Transverse colon (tissue), 3 donors: Measurements from ENCODE around the gene TMTC2.

Source experiments
- CTCF ChIP-seq, 5 experiments: fragments of 200-600 bp in 3 of 5; fragments of 450-650 bp in 2 of 5; sonication (generic) in 3 of 5; IDR thresholded peaks; 1 replicate in 2 of 5; 2 replicates in 3 of 5; pipeline ENCODE4 v1.5.1; 2016 to 2017; ENCODE audit warnings: antibody characterized with exemption in 5 of 5, inconsistent platforms in 3 of 5, mild to moderate bottlenecking in 2 of 5, moderate library complexity in 1 of 5
- POLR2A ChIP-seq: fragments of 450-650 bp; IDR thresholded peaks from one replicate; pipeline ENCODE4 v1.6.1; 2016; ENCODE audit warnings: antibody characterized with exemption, mild to moderate bottlenecking, moderate library complexity

GRCh38 chr12:83122623-83122934 is 435.9 kb downstream of the TMTC2 start:
- TF ChIP-seq CTCF (IDR thresholded peaks at IDR 0.05) (no peak), POLR2A (no peak)
